IMR-90 (cell line): ENCODE measurements around the gene OR6X1. TPM values are rescaled to one million over a fixed set of nuclear protein-coding genes. Genes with fewer than 3 reads are reported as not detected.

Experiments
- ATAC-seq: fragments of 200-7000 bp; cut with Tn5 transposase; 2 replicates; pipeline ENCODE4 v1.9.1; 2020; ENCODE audit warnings: low read depth, mild to moderate bottlenecking, moderate library complexity
- BruUV-seq: library from RNA; stranded (reverse); fragments of 400-500 nt; replicated peaks from 2 replicates; lab custom pipeline; 2021; lab: Mats Ljungman, UMichigan
- CTCF ChIA-PET: fragments of 300-600 bp; formaldehyde crosslinking; extraction: SDS; loops from one replicate; lab custom pipeline; 2021; ENCODE audit warnings: antibody characterized with exemption; lab: Yijun Ruan, JAX
- POLR2A ChIA-PET: fragments of 300-600 bp; sonication (Branson Sonifier 250); formaldehyde crosslinking; loops from one replicate; lab custom pipeline; 2022; ENCODE audit warnings: antibody characterized with exemption; ENCODE audit not compliant: unreplicated experiment; lab: Charles Lee
- DNase-seq: peaks from one replicate; pipeline ENCODE4 v3.0.0; 2013
- H2AFZ ChIP-seq: replicated peaks from 2 replicates; pipeline ENCODE3; 2013; ENCODE audit warnings: low read length, mild to moderate bottlenecking; ENCODE audit not compliant: poor library complexity
- H2AK5ac ChIP-seq: 2 replicates; pipeline ENCODE4 v1.6.1; 2013; ENCODE audit warnings: low read depth, low read length, inconsistent platforms
- H2AK9ac ChIP-seq: replicated peaks from 2 replicates; pipeline ENCODE3; 2013; ENCODE audit warnings: mild to moderate bottlenecking, low read depth, low read length, moderate library complexity; ENCODE audit not compliant: poor library complexity
- H2BK120ac ChIP-seq: 2 replicates; pipeline ENCODE4 v1.6.1; 2013; ENCODE audit warnings: low read depth, low read length, inconsistent platforms
- H2BK15ac ChIP-seq: 3 replicates; pipeline ENCODE4 v1.6.1; 2013; ENCODE audit warnings: low read depth, low read length, inconsistent platforms
- H2BK20ac ChIP-seq: 2 replicates; pipeline ENCODE4 v1.6.1; 2013; ENCODE audit warnings: low read depth, mild to moderate bottlenecking, inconsistent platforms, low read length, moderate library complexity
- H2BK5ac ChIP-seq: 2 replicates; pipeline ENCODE4 v1.6.1; 2013; ENCODE audit warnings: mild to moderate bottlenecking, low read depth, low read length, inconsistent platforms; ENCODE audit not compliant: poor library complexity, severe bottlenecking
- H3K14ac ChIP-seq: replicated peaks from 2 replicates; pipeline ENCODE4 v1.6.1; 2013; ENCODE audit warnings: low read depth, low read length, inconsistent platforms
- H3K18ac ChIP-seq: 2 replicates; pipeline ENCODE4 v1.6.1; 2013; ENCODE audit warnings: low read depth, low read length, control low read depth
- H3K23ac ChIP-seq: 2 replicates; pipeline ENCODE4 v1.6.1; 2013; ENCODE audit warnings: low read depth, low read length, inconsistent platforms
- H3K27ac ChIP-seq: 2 replicates; pipeline ENCODE4 v1.5.1; 2013; ENCODE audit warnings: mild to moderate bottlenecking, control low read depth, low read length; ENCODE audit not compliant: insufficient read depth
- H3K27me3 ChIP-seq: 2 replicates; pipeline ENCODE4 v1.6.1; 2013; ENCODE audit warnings: low read length; ENCODE audit not compliant: control insufficient read depth, insufficient read depth
- H3K36me3 ChIP-seq: 2 replicates; pipeline ENCODE4 v1.6.1; 2013; ENCODE audit warnings: low read length, mixed read lengths; ENCODE audit not compliant: control insufficient read depth, insufficient read depth
- H3K4ac ChIP-seq: 2 replicates; pipeline ENCODE4 v1.6.1; 2013; ENCODE audit warnings: low read depth, low read length, inconsistent platforms
- H3K4me1 ChIP-seq: 2 replicates; pipeline ENCODE4 v1.6.1; 2013; ENCODE audit warnings: low read length, mixed read lengths; ENCODE audit not compliant: control insufficient read depth, insufficient read depth
- H3K4me2 ChIP-seq: 2 replicates; pipeline ENCODE4 v1.6.1; 2013; ENCODE audit warnings: low read depth, mild to moderate bottlenecking, control low read depth, low read length, moderate library complexity
- H3K4me3 ChIP-seq: 2 replicates; pipeline ENCODE4 v1.5.1; 2013; ENCODE audit warnings: low read depth, mild to moderate bottlenecking, control low read depth, low read length, moderate library complexity; ENCODE audit not compliant: insufficient read depth
- H3K56ac ChIP-seq: 2 replicates; pipeline ENCODE4 v1.6.1; 2013; ENCODE audit warnings: low read length, inconsistent platforms; ENCODE audit not compliant: insufficient read depth; ENCODE audit errors: extremely low read depth
- H3K79me1 ChIP-seq, 2 experiments: 2 replicates each; pipeline ENCODE4 v1.6.1; 2013; ENCODE audit warnings: low read length in 2 of 2, inconsistent platforms in 1 of 2, low read depth in 1 of 2
- H3K9ac ChIP-seq: 2 replicates; pipeline ENCODE4 v1.6.1; 2013; ENCODE audit warnings: low read depth, low read length, control low read depth
- H3K9me1 ChIP-seq: 2 replicates; pipeline ENCODE4 v1.6.1; 2013; ENCODE audit warnings: low read length, inconsistent platforms; ENCODE audit not compliant: insufficient read depth
- H3K9me3 ChIP-seq: 2 replicates; pipeline ENCODE4 v1.6.1; 2013; ENCODE audit warnings: low read length; ENCODE audit not compliant: control insufficient read depth, insufficient read depth
- H4K20me1 ChIP-seq: 2 replicates; pipeline ENCODE4 v1.6.1; 2013; ENCODE audit warnings: low read length, inconsistent platforms; ENCODE audit not compliant: insufficient read depth
- H4K5ac ChIP-seq: 2 replicates; pipeline ENCODE4 v1.6.1; 2013; ENCODE audit warnings: mild to moderate bottlenecking, low read depth, low read length, control low read depth
- H4K8ac ChIP-seq, 2 experiments: 2 replicates each; pipeline ENCODE4 v1.6.1; 2013; ENCODE audit warnings: low read depth in 2 of 2, low read length in 2 of 2, control low read depth in 1 of 2, inconsistent platforms in 1 of 2
- H4K91ac ChIP-seq: 2 replicates; pipeline ENCODE4 v1.6.1; 2013; ENCODE audit warnings: low read depth, low read length, inconsistent platforms; ENCODE audit not compliant: insufficient read depth
- ELK1 ChIP-seq: fragments of 150-350 bp; IDR thresholded peaks from 2 replicates; pipeline ENCODE4 v1.6.1; 2016; ENCODE audit warnings: low read depth, mild to moderate bottlenecking, low read length, moderate library complexity, borderline replicate concordance
- MAZ ChIP-seq: IDR thresholded peaks from 2 replicates; pipeline ENCODE4 v1.6.1; 2012; ENCODE audit warnings: low read depth, mild to moderate bottlenecking, low read length, improper control_type of control experiment, moderate library complexity, borderline replicate concordance
- RCOR1 ChIP-seq: IDR thresholded peaks from 2 replicates; pipeline ENCODE4 v1.6.1; 2012; ENCODE audit warnings: mild to moderate bottlenecking, low read length, improper control_type of control experiment; ENCODE audit not compliant: insufficient replicate concordance
- WGBS, 2 experiments: methylation state at CpG; one replicate each; pipeline versions ENCODE4 v1.1.5 to v1.1.7; 2013; ENCODE audit warnings: missing lambda C conversion rate in 2 of 2; ENCODE audit not compliant: insufficient read length in 1 of 2; ENCODE audit errors: extremely low coverage in 2 of 2; 5-methylcytosine and 5-hydroxymethylcytosine counted together
- dilution Hi-C: fragments of 300-500 bp; cut with HindIII; formaldehyde crosslinking; loops from one replicate; pipeline ENCODE4 v1.14.3; 2018; ENCODE audit warnings: low sequenced_read_pairs; ENCODE audit not compliant: unreplicated experiment
- in situ Hi-C: fragments of 300-500 bp; cut with MboI; formaldehyde crosslinking; loops from 3 replicates; pipeline ENCODE4 v1.14.3; 2019; ENCODE audit warnings: low sequenced_read_pairs, inconsistent platforms, mixed read lengths
- intact Hi-C: fragments of 100-400 bp; cut with micrococcal nuclease; formaldehyde crosslinking; loops from 2 replicates; pipeline ENCODE4 v1.10.0; 2022
- polyA plus RNA-seq, 3 experiments: library from polyadenylated mRNA; depleted of rRNA; stranded (reverse); fragments of >200 nt; gene quantifications; 2 replicates each; pipeline ENCODE4 v1.2.3, GENCODE V29; 2012; ENCODE audit warnings: low replicate concordance in 1 of 3
- total RNA-seq: library from RNA; depleted of rRNA; stranded (reverse); fragments of >200 nt; gene quantifications from 2 replicates; pipeline ENCODE4 v1.2.3, GENCODE V29; 2012

The OR6X1 gene
- total and polyA plus RNA-seq, 2 of the 4 experiments (the other 2 are of a cell fraction) = not detected

- no peak overlapping the region for H4K91ac ChIP-seq
- no CpG with 5 or more reads among the region's 2 CpGs for WGBS, 2 experiments
- no peak overlapping the region for H2BK15ac ChIP-seq
- H4K8ac ChIP-seq = no peak overlapping the region
- H2BK5ac ChIP-seq = no peak overlapping the region
- H3K4ac ChIP-seq = no peak overlapping the region
- H3K27me3 ChIP-seq = no peaks in the 10 kb centered on the region
- H3K56ac ChIP-seq = no peak overlapping the region
- ATAC-seq (no peak), DNase-seq (no peak)
- TF ChIP-seq ELK1 = no peak
- TF ChIP-seq MAZ = no peak
- TF ChIP-seq RCOR1 = no peak
- H3K23ac ChIP-seq = no peak overlapping the region
- no peak overlapping the region for H3K27ac ChIP-seq
- H2AK5ac ChIP-seq = no peak overlapping the region
- no peaks in the 10 kb centered on the region for H4K20me1 ChIP-seq
- H3K18ac ChIP-seq = no peak overlapping the region
- H2AFZ ChIP-seq = no peak overlapping the region
- dilution Hi-C loops (no loop called here), intact Hi-C loops (no loop called here), in situ Hi-C loops (no loop called here)
- H3K36me3 ChIP-seq = no peaks in the 10 kb centered on the region
- no peak overlapping the region for H3K14ac ChIP-seq
- H3K9ac ChIP-seq = no peak overlapping the region
- H2BK120ac ChIP-seq = no peak overlapping the region
- CTCF ChIA-PET = no interaction called here
- no peaks in the 10 kb centered on the region for H3K9me1 ChIP-seq
- no peak overlapping the region for H3K4me2 ChIP-seq
- no peaks in the 10 kb centered on the region for H3K4me1 ChIP-seq
- no TSS peak for BruUV-seq
- no peak overlapping the region for H2BK20ac ChIP-seq
- no peaks in the 10 kb centered on the region for H3K79me1 ChIP-seq
- H4K5ac ChIP-seq = no peak overlapping the region
- POLR2A ChIA-PET = no interaction called here
- no peaks in the 10 kb centered on the region for H3K9me3 ChIP-seq
- no peak overlapping the region for H3K4me3 ChIP-seq
- no peak overlapping the region for H2AK9ac ChIP-seq
Observed at GRCh38 chr11:123773026-123773425, 18.7 kb upstream of the OR6X1 start.
